ENCODE measurements around the gene POLE.

Gene POLE

DNA sequence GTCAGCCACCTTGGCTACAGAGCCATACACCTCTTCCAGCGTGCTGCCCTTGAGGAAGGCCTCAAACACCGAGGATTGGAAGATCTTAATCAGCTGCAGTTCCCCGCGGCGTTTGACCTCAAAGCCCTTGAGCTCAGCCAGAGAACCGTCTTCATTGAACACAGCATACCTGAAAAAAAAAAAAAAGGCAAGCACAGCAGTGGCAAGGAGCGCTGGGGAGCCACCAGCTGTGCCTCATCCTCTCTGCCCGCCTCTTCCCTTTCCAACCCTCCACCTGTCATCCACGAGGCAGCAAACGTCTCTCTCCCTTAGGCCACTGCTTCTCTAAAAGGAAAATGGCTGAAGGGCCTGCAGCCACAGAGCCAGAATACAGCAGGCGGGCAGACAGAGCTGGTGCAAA is 26.1 kb downstream of the POLE start:
- Histone ChIP-seq H3K27ac (peak overlapping the region; percentile 80), H3K36me3 (peaks cover 9% of the 10 kb centered on the region), H3K27me3 (no peaks in the 10 kb centered on the region), H3K4me1 (ENCODE audit: control insufficient read depth in 1 of 2, insufficient read depth in 1 of 2, low read depth in 1 of 2, low read length in 1 of 2) (peaks cover 80 to 82% of the 10 kb centered on the region in 2 experiments), H3K9me3 (no peaks in the 10 kb centered on the region), H3K4me3 (ENCODE audit: low read depth in 1 of 2, low read length in 1 of 2) (no peak overlapping the region)
- TF ChIP-seq, protein P1, sequence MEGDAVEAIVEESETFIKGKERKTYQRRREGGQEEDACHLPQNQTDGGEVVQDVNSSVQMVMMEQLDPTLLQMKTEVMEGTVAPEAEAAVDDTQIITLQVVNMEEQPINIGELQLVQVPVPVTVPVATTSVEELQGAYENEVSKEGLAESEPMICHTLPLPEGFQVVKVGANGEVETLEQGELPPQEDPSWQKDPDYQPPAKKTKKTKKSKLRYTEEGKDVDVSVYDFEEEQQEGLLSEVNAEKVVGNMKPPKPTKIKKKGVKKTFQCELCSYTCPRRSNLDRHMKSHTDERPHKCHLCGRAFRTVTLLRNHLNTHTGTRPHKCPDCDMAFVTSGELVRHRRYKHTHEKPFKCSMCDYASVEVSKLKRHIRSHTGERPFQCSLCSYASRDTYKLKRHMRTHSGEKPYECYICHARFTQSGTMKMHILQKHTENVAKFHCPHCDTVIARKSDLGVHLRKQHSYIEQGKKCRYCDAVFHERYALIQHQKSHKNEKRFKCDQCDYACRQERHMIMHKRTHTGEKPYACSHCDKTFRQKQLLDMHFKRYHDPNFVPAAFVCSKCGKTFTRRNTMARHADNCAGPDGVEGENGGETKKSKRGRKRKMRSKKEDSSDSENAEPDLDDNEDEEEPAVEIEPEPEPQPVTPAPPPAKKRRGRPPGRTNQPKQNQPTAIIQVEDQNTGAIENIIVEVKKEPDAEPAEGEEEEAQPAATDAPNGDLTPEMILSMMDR (IDR thresholded peaks at IDR 0.05): no peak

DNA sequence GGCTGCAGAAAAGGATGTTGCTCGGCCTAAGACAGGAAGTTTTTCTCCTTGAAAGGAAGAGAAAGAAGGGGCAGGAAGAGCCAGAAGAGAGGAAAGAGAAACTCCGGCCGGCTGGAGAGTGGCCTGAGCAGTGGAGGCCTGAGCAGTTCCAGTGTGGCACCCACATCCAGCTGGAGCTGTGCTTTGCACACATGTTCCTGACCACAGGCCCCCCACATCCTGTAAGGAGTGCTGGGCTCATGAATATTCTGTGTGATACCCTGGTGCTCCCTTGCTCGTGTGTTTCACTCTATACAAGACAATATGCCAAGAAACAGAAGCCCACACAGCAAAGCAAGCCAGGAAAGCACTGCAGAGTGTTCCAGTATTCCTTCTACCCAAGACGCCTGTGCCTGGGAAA is 27.1 kb downstream of the POLE start:
- Histone ChIP-seq H3K27ac (peak overlapping the region; percentile 80), H3K9me3 (no peaks in the 10 kb centered on the region), H3K27me3 (no peaks in the 10 kb centered on the region), H3K4me1 (ENCODE audit: control insufficient read depth in 1 of 2, insufficient read depth in 1 of 2, low read depth in 1 of 2, low read length in 1 of 2) (peaks cover 71 to 72% of the 10 kb centered on the region in 2 experiments), H3K36me3 (peaks cover 8% of the 10 kb centered on the region), H3K4me3 (ENCODE audit: low read depth in 1 of 2, low read length in 1 of 2) (no peak overlapping the region)
- TF ChIP-seq, protein P1 (IDR thresholded peaks at IDR 0.05): no peak

DNA sequence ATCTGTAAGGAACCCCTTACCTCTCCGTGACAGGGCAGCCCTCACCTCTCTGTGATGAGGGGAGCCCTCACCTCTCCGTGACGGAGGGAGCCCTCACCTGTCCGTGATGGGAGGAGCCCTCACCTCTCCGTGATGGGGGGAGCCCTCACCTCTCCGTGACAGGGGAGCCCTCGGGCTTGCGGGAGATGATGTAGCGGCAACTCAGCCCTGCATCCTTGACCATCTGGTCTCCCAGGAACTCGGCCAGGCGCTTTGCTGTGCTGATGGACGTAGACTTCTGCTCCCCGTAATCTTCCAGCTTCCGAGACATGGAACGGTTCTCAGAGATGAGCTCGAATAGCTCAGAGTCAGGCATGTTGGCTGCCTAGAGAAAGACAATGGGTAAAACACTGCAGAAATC is 28.0 kb downstream of the POLE start:
- Histone ChIP-seq H3K27ac (peak overlapping the region; percentile 80), H3K36me3 (peaks cover 15% of the 10 kb centered on the region), H3K9me3 (no peaks in the 10 kb centered on the region), H3K4me3 (ENCODE audit: low read depth in 1 of 2, low read length in 1 of 2) (no peak overlapping the region), H3K27me3 (no peaks in the 10 kb centered on the region), H3K4me1 (ENCODE audit: control insufficient read depth in 1 of 2, insufficient read depth in 1 of 2, low read depth in 1 of 2, low read length in 1 of 2) (peaks cover 62 to 63% of the 10 kb centered on the region in 2 experiments)
- TF ChIP-seq, protein P1 (IDR thresholded peaks at IDR 0.05): no peak

DNA sequence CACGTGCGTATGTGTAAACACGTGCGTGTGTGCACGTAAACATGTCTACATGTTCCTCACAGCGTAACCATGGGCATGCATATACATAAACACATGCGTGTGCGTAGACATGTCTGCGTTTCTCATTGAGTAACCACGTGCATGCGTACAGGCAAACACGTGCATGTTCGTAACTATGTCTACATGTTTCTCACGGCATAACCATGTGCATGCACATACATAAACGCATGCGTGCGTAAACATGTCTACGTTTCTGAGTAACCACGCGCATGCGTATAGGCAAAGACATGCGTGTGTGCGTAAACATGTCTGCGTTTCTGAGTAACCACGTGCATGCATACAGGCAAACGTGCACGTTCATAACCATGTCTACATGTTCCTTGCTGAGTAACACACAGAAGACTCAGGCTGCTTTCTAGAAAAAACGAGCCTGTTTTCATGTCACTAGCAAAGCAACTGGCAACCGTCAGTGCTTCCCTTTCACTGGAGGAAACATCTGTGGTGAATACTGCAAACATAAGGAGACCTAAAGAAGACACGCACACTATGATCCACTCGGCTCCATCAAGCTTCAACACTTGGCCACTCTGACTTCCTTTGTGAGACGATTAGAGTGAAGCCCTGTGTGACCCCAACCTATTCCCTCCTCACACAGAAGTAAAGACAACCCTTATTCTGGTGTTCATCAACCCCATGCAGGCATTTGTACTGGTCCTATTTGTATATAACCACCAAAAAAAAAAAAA is 28.8 kb downstream of the POLE start:
- TF ChIP-seq, protein P1 (IDR thresholded peaks at IDR 0.05): no peak
- Histone ChIP-seq H3K4me3 (ENCODE audit: low read depth in 1 of 2, low read length in 1 of 2) (no peak overlapping the region), H3K4me1 (ENCODE audit: control insufficient read depth in 1 of 2, insufficient read depth in 1 of 2, low read depth in 1 of 2, low read length in 1 of 2) (peaks cover 53 to 55% of the 10 kb centered on the region in 2 experiments), H3K27ac (peak overlapping the region; percentile 70), H3K27me3 (no peaks in the 10 kb centered on the region), H3K36me3 (peaks cover 23% of the 10 kb centered on the region), H3K9me3 (no peaks in the 10 kb centered on the region)

DNA sequence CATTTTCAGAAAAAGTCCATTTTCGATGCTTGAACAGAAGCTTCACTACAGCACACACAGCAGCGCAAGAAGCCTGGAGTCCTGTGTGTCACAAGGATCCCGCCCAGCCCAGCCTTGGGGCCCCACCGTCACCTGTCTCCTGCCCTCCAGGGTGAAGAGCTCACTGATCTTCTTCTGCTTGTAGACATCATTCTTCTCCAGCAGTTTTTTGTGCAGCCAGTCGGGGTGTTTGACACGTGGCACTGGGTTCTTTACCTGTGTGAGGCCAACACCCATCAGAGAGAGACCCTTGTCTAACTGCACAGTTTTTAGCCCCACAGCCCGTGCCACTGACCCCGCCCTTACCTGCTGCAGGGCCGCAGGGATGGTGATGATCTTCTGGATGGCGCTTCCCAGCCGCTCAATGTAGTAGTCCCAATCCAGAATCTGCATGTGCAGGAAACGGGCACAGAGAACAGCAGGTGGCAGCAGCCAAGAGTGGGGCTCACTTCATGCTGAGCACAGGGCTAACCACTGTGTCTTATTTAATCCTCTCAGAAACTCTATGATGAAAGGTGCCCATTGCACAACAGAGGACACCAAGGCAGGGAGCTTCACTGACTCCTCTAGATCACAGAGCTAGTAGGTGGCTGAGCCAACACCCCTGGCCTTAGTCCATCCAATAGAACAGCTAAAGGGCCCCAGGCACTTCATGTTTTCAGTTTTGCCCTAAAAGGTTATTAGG is 30.0 kb downstream of the POLE start:
- peak overlapping the region; percentile 70 for H3K27ac ChIP-seq
- H3K36me3 ChIP-seq: peaks cover 33% of the 10 kb centered on the region
- no peaks in the 10 kb centered on the region for H3K9me3 ChIP-seq
- TF ChIP-seq, protein P1 (IDR thresholded peaks at IDR 0.05): no peak
- H3K27me3 ChIP-seq: no peaks in the 10 kb centered on the region
- H3K4me1 ChIP-seq (ENCODE audit: control insufficient read depth in 1 of 2, insufficient read depth in 1 of 2, low read depth in 1 of 2, low read length in 1 of 2): peaks cover 42 to 43% of the 10 kb centered on the region in 2 experiments
- H3K4me3 ChIP-seq (ENCODE audit: low read depth in 1 of 2, low read length in 1 of 2): no peak overlapping the region
